HepG2 (cell line): ENCODE data around the gene MC1R. TPM values are rescaled to one million over a fixed set of nuclear protein-coding genes. Genes with fewer than 3 reads are reported as not detected.

Experiments used
- AKAP8 ChIP-seq: sonication (generic); formaldehyde crosslinking; IDR thresholded peaks from 2 replicates; pipeline ENCODE4 v1.5.1; 2020; ENCODE audit warnings: mild to moderate bottlenecking, missing genetic modification reagents
- BHLHE40 ChIP-seq: IDR thresholded peaks from 2 replicates; pipeline ENCODE4 v1.6.1; 2011; ENCODE audit warnings: low read length, improper control_type of control experiment
- EEA1 ChIP-seq: sonication (generic); formaldehyde crosslinking; IDR thresholded peaks from 2 replicates; pipeline ENCODE4 v1.5.1; 2020; ENCODE audit warnings: mild to moderate bottlenecking, missing genetic modification reagents, borderline replicate concordance
- ELF1 ChIP-seq: sonication (generic); formaldehyde crosslinking; IDR thresholded peaks from 2 replicates; pipeline ENCODE4 v1.4.0; 2020; ENCODE audit warnings: missing genetic modification reagents
- HNF4G ChIP-seq, 2 experiments: sonication (generic) in 1 of 2; formaldehyde crosslinking in 1 of 2; IDR thresholded peaks; 2 replicates each; pipeline versions ENCODE4 v1.4.0 to v1.6.1; 2011 to 2020; ENCODE audit warnings: borderline replicate concordance in 2 of 2, low read depth in 2 of 2, mild to moderate bottlenecking in 2 of 2, low read length in 1 of 2, missing genetic modification reagents in 1 of 2, moderate library complexity in 1 of 2
- HNRNPLL ChIP-seq: fragments of 200-400 bp; formaldehyde crosslinking; IDR thresholded peaks from 2 replicates; pipeline ENCODE4 v1.6.1; 2017; ENCODE audit warnings: mild to moderate bottlenecking, low read depth, low read length; ENCODE audit not compliant: poor library complexity, severe bottlenecking
- HOXA9 ChIP-seq: sonication (generic); formaldehyde crosslinking; IDR thresholded peaks from 2 replicates; pipeline ENCODE4 v1.8.1; 2022; ENCODE audit warnings: missing genetic modification reagents, mild to moderate bottlenecking, moderate library complexity, borderline replicate concordance
- MYNN ChIP-seq: sonication (generic); formaldehyde crosslinking; IDR thresholded peaks from 2 replicates; pipeline ENCODE4 v1.4.0; 2020; ENCODE audit warnings: mild to moderate bottlenecking, low read depth, missing genetic modification reagents
- MZF1 ChIP-seq: sonication (generic); formaldehyde crosslinking; IDR thresholded peaks from 2 replicates; pipeline ENCODE4 v1.8.1; 2023; ENCODE audit warnings: mild to moderate bottlenecking, missing genetic modification reagents, borderline replicate concordance
- NAIF1 ChIP-seq: sonication (generic); formaldehyde crosslinking; IDR thresholded peaks from 2 replicates; pipeline ENCODE4 v1.5.0; 2020; ENCODE audit warnings: mild to moderate bottlenecking, missing genetic modification reagents, borderline replicate concordance
- NFKB2 ChIP-seq: sonication (generic); formaldehyde crosslinking; IDR thresholded peaks from 2 replicates; pipeline ENCODE4 v1.4.0; 2020; ENCODE audit warnings: missing genetic modification reagents, borderline replicate concordance
- NRL ChIP-seq: sonication (generic); formaldehyde crosslinking; IDR thresholded peaks from 2 replicates; pipeline ENCODE4 v1.5.0; 2020; ENCODE audit warnings: missing genetic modification reagents, mild to moderate bottlenecking, moderate library complexity, borderline replicate concordance
- SPEN ChIP-seq: sonication (generic); formaldehyde crosslinking; IDR thresholded peaks from 2 replicates; pipeline ENCODE4 v1.5.1; 2020; ENCODE audit warnings: low read depth, mild to moderate bottlenecking, missing genetic modification reagents
- TAF1 ChIP-seq: sonication (generic); formaldehyde crosslinking; IDR thresholded peaks from 2 replicates; pipeline ENCODE4 v1.4.0; 2020; ENCODE audit warnings: missing genetic modification reagents
- TCF7L2 ChIP-seq: IDR thresholded peaks from 2 replicates; pipeline ENCODE4 v1.6.1; 2011; ENCODE audit warnings: mild to moderate bottlenecking, low read depth, low read length, moderate library complexity
- THAP11 ChIP-seq: IDR thresholded peaks from 2 replicates; pipeline ENCODE4 v1.6.1; 2016; ENCODE audit warnings: missing biosample characterization, missing genetic modification reagents
- ZBTB7B ChIP-seq: sonication (generic); formaldehyde crosslinking; IDR thresholded peaks from 2 replicates; pipeline ENCODE4 v1.4.0; 2020; ENCODE audit warnings: missing genetic modification reagents
- ZHX1 ChIP-seq: sonication (generic); formaldehyde crosslinking; IDR thresholded peaks from 2 replicates; pipeline ENCODE4 v1.8.1; 2022; ENCODE audit warnings: low read depth, mild to moderate bottlenecking, missing genetic modification reagents
- ZMYM3 ChIP-seq: sonication (generic); formaldehyde crosslinking; IDR thresholded peaks from 2 replicates; pipeline ENCODE4 v1.5.1; 2020; ENCODE audit warnings: mild to moderate bottlenecking, missing genetic modification reagents
- ZNF263 ChIP-seq: sonication (generic); formaldehyde crosslinking; IDR thresholded peaks from 2 replicates; pipeline ENCODE4 v1.4.0; 2020; ENCODE audit warnings: missing genetic modification reagents
- ZNF432 ChIP-seq: sonication (generic); formaldehyde crosslinking; IDR thresholded peaks from 2 replicates; pipeline ENCODE4 v1.5.0; 2020; ENCODE audit warnings: missing genetic modification reagents, mild to moderate bottlenecking, borderline replicate concordance
- ZNF547 ChIP-seq: sonication (generic); formaldehyde crosslinking; IDR thresholded peaks from 2 replicates; pipeline ENCODE4 v1.5.1; 2020; ENCODE audit warnings: mild to moderate bottlenecking, missing genetic modification reagents
- ZNF558 ChIP-seq: sonication (generic); formaldehyde crosslinking; IDR thresholded peaks from 2 replicates; pipeline ENCODE4 v1.9.0; 2022; ENCODE audit warnings: mild to moderate bottlenecking, missing genetic modification reagents, borderline replicate concordance
- ZNF703 ChIP-seq: sonication (generic); formaldehyde crosslinking; IDR thresholded peaks from 2 replicates; pipeline ENCODE4 v1.5.1; 2020; ENCODE audit warnings: missing genetic modification reagents, mild to moderate bottlenecking, moderate library complexity, borderline replicate concordance
- ZNF709 ChIP-seq: sonication (generic); formaldehyde crosslinking; IDR thresholded peaks from 2 replicates; pipeline ENCODE4 v1.5.0; 2020; ENCODE audit warnings: mild to moderate bottlenecking, missing genetic modification reagents
- ZNF792 ChIP-seq: IDR thresholded peaks from 2 replicates; pipeline ENCODE4 v1.6.1; 2016
- ZSCAN22 ChIP-seq: sonication (generic); formaldehyde crosslinking; IDR thresholded peaks from 2 replicates; pipeline ENCODE4 v1.4.0; 2020; ENCODE audit warnings: mild to moderate bottlenecking, missing genetic modification reagents
- polyA plus RNA-seq, 8 experiments: library from polyadenylated mRNA; depleted of rRNA in 3 of 8; stranded (reverse) in 7 of 8; unstranded in 1 of 8; fragments of >200 nt; fragmentation: Illumina TruSeq in 4 of 8; extraction: Trizol in 4 of 8; gene quantifications; 2 replicates each; pipeline versions ENCODE4 v1.2.1 to v1.2.3, GENCODE V29; 2011 to 2016; ENCODE audit warnings: low read depth in 4 of 8, missing spikeins in 1 of 8, mixed read lengths in 1 of 8; ENCODE audit not compliant: insufficient read depth in 1 of 8
- total RNA-seq, 5 experiments: library from RNA; depleted of rRNA; stranded (reverse); fragments of >200 nt; fragmentation: Illumina TruSeq; extraction: Trizol; gene quantifications; 2 replicates each; pipeline ENCODE4 v1.2.3, GENCODE V29; 2016; ENCODE audit warnings: low read depth in 1 of 5
- TF ChIP-seq, protein P1 (sequence below): sonication (generic); formaldehyde crosslinking; IDR thresholded peaks from 2 replicates; pipeline ENCODE4 v1.5.1; 2020; ENCODE audit warnings: mild to moderate bottlenecking, missing genetic modification reagents, moderate library complexity

MC1R gene
- total and polyA plus RNA-seq, 2 of the 13 experiments (the other 11 are each of a cell fraction or from before 2014, with no cell fraction given): 9.1 to 14.8 TPM

- TF ChIP-seq MYNN (CRISPR knock-in tag) (no peak; the same call in 1 of the 2 replicates), NFKB2 (CRISPR knock-in tag) (peak; percentile 100), ZNF547 (CRISPR knock-in tag) (peak; percentile 99), ZMYM3 (CRISPR knock-in tag) (peak; percentile 84), BHLHE40 (peak; percentile 99), NRL (peak; percentile 98), ZNF792 (CRISPR knock-in tag) (peak; percentile 100), EEA1 (CRISPR knock-in tag) (peak; percentile 92), ELF1 (CRISPR knock-in tag) (peak; percentile 88), ZNF263 (CRISPR knock-in tag) (peak; percentile 88), ZNF709 (peak; percentile 90), SPEN (CRISPR knock-in tag) (peak; percentile 98), TAF1 (CRISPR knock-in tag) (peak; percentile 86), THAP11 (CRISPR knock-in tag) (peak; percentile 89), TCF7L2 (peak; percentile 81), NAIF1 (CRISPR knock-in tag) (peak; percentile 93), ZSCAN22 (CRISPR knock-in tag) (peak; percentile 80; the same call in 1 of the 2 replicates), ZBTB7B (CRISPR knock-in tag) (peak; percentile 90), ZNF432 (CRISPR knock-in tag) (no peak), ZNF703 (CRISPR knock-in tag) (peak; percentile 55), HNF4G (IDR thresholded peaks at IDR 0.05; ENCODE audit: borderline replicate concordance, low read depth, low read length) (no peak), HNF4G (CRISPR knock-in tag; IDR thresholded peaks at IDR 0.05; ENCODE audit: borderline replicate concordance, low read depth) (peak; percentile 90), ZNF558 (CRISPR knock-in tag) (peak; percentile 65), MZF1 (no peak; the same call in 1 of the 2 replicates), AKAP8 (peak; percentile 99), HNRNPLL (peak; percentile 99), ZHX1 (CRISPR knock-in tag) (peak; percentile 90; the same call in 1 of the 2 replicates), HOXA9 (CRISPR knock-in tag) (peak; percentile 98)
- TF ChIP-seq, protein P1, sequence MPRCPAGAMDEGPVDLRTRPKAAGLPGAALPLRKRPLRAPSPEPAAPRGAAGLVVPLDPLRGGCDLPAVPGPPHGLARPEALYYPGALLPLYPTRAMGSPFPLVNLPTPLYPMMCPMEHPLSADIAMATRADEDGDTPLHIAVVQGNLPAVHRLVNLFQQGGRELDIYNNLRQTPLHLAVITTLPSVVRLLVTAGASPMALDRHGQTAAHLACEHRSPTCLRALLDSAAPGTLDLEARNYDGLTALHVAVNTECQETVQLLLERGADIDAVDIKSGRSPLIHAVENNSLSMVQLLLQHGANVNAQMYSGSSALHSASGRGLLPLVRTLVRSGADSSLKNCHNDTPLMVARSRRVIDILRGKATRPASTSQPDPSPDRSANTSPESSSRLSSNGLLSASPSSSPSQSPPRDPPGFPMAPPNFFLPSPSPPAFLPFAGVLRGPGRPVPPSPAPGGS (CRISPR knock-in tag): peak; percentile 100
Measured at GRCh38 chr16:89917773-89918452, 749 bp upstream of the MC1R start (continued).
